B cell (primary cell): Measurements from ENCODE around the gene PPP6R2. TPM values are rescaled to one million over a fixed set of nuclear protein-coding genes. Genes with fewer than 3 reads are reported as not detected.

Source experiments
- ATAC-seq: fragments of 200-7000 bp; cut with Tn5 transposase; one replicate; pipeline ENCODE4 v1.10.0; 2021; ENCODE audit warnings: low read depth, mild to moderate bottlenecking, moderate number of reproducible peaks, moderate library complexity
- CTCF ChIA-PET: fragments of 350-600 bp; sonication (Branson Sonifier 250); formaldehyde crosslinking; loops from one replicate; lab custom pipeline; 2021; ENCODE audit warnings: antibody characterized with exemption, inconsistent platforms; lab: Charles Lee
- POLR2A ChIA-PET: fragments of 350-600 bp; sonication (Branson Sonifier 250); formaldehyde crosslinking; loops from one replicate; lab custom pipeline; 2021; ENCODE audit warnings: antibody characterized with exemption; lab: Charles Lee
- DNase-seq: peaks from one replicate; pipeline ENCODE4 v3.0.0; 2013
- H2AFZ ChIP-seq: 2 replicates; pipeline ENCODE4 v1.6.1; 2012; ENCODE audit warnings: mild to moderate bottlenecking, low read depth, low read length; ENCODE audit not compliant: insufficient read depth, poor library complexity, severe bottlenecking
- H3K27ac ChIP-seq, 2 donors: 1 replicate in 1 of 2; 2 replicates in 1 of 2; pipeline ENCODE4 v1.5.1; 2012 to 2013; ENCODE audit warnings: low read length in 2 of 2, mild to moderate bottlenecking in 2 of 2, moderate library complexity in 1 of 2
- H3K27me3 ChIP-seq, 4 experiments: fragments of 200-600 bp in 1 of 4; sonication (generic) in 1 of 4; replicated peaks in 1 of 4; 1 replicate in 2 of 4; 2 replicates in 2 of 4; pipeline versions ENCODE4 v1.6.1 to v1.7.0; 2013 to 2016; ENCODE audit warnings: low read length in 3 of 4, mild to moderate bottlenecking in 2 of 4, mixed read lengths in 1 of 4, moderate library complexity in 1 of 4; ENCODE audit not compliant: insufficient read depth in 4 of 4, control insufficient read depth in 3 of 4; ENCODE audit errors: control extremely low read depth in 1 of 4
- H3K36me3 ChIP-seq, 2 experiments: replicated peaks in 1 of 2; 1 replicate in 1 of 2; 2 replicates in 1 of 2; pipeline versions ENCODE4 v1.6.1 to v1.7.1; 2013; ENCODE audit warnings: low read length in 1 of 2; ENCODE audit not compliant: insufficient read depth in 2 of 2, control insufficient read depth in 1 of 2; ENCODE audit errors: control extremely low read depth in 1 of 2, extremely low read depth in 1 of 2
- H3K4me1 ChIP-seq, 2 donors: fragments of 200-600 bp in 1 of 2; sonication (generic) in 1 of 2; 1 replicate in 1 of 2; 2 replicates in 1 of 2; pipeline versions ENCODE4 v1.5.1 to v1.6.1; 2013 to 2017; ENCODE audit warnings: low read length in 2 of 2; ENCODE audit not compliant: control insufficient read depth in 2 of 2, insufficient read depth in 2 of 2
- H3K4me2 ChIP-seq: replicated peaks from 2 replicates; pipeline ENCODE3; 2012; ENCODE audit warnings: mild to moderate bottlenecking, low read depth, low read length; ENCODE audit not compliant: poor library complexity, severe bottlenecking
- H3K4me3 ChIP-seq, 5 experiments: fragments of 200-600 bp in 1 of 5; sonication (generic) in 1 of 5; 1 replicate in 3 of 5; 2 replicates in 2 of 5; pipeline versions ENCODE4 v1.5.1 to v1.7.0; 2011 to 2016; ENCODE audit warnings: low read length in 4 of 5, mild to moderate bottlenecking in 4 of 5, low read depth in 2 of 5, control low read depth in 1 of 5, moderate library complexity in 1 of 5; ENCODE audit not compliant: insufficient read depth in 1 of 5; ENCODE audit errors: control extremely low read depth in 1 of 5, extremely low read depth in 1 of 5
- H3K79me2 ChIP-seq: fragments of 200-600 bp; sonication (generic); one replicate; pipeline ENCODE4 v1.6.0; 2016; ENCODE audit warnings: low read length; ENCODE audit not compliant: control insufficient read depth, insufficient read depth
- H3K9ac ChIP-seq: fragments of 200-600 bp; sonication (generic); 2 replicates; pipeline ENCODE4 v1.6.1; 2017; ENCODE audit warnings: mild to moderate bottlenecking, low read length, moderate library complexity
- H3K9me3 ChIP-seq, 3 donors: one replicate each; pipeline versions ENCODE4 v1.6.1 to v1.7.1; 2013; ENCODE audit warnings: low read length in 2 of 3; ENCODE audit not compliant: control insufficient read depth in 2 of 3, insufficient read depth in 1 of 3; ENCODE audit errors: control extremely low read depth in 1 of 3
- H4K20me1 ChIP-seq: 2 replicates; pipeline ENCODE4 v1.6.0; 2012; ENCODE audit warnings: mild to moderate bottlenecking, low read length; ENCODE audit not compliant: insufficient read depth, control insufficient read depth, poor library complexity, severe bottlenecking
- H3K27ac Mint-ChIP-seq: one replicate; pipeline ENCODE4 v1.8.0; 2021; ENCODE audit warnings: mixed read lengths
- H3K27me3 Mint-ChIP-seq: one replicate; pipeline ENCODE4 v1.8.0; 2021; ENCODE audit warnings: mixed read lengths
- H3K4me1 Mint-ChIP-seq: one replicate; pipeline ENCODE4 v1.8.0; 2021; ENCODE audit warnings: mixed read lengths
- H3K4me3 Mint-ChIP-seq: one replicate; pipeline ENCODE4 v1.8.0; 2021; ENCODE audit warnings: mixed read lengths
- H3K9me3 Mint-ChIP-seq: one replicate; pipeline ENCODE4 v1.8.0; 2022; ENCODE audit warnings: mixed read lengths; ENCODE audit not compliant: insufficient read depth
- EZH2 ChIP-seq: IDR thresholded peaks from 2 replicates; pipeline ENCODE4 v1.6.1; 2012; ENCODE audit warnings: borderline replicate concordance, low read depth, mild to moderate bottlenecking, moderate library complexity, low read length; ENCODE audit not compliant: insufficient read depth, poor library complexity, severe bottlenecking
- WGBS: methylation state at CpG from one replicate; pipeline ENCODE4 v1.1.5; 2013; ENCODE audit warnings: missing lambda C conversion rate; ENCODE audit not compliant: insufficient coverage; 5-methylcytosine and 5-hydroxymethylcytosine counted together
- intact Hi-C: fragments of 100-400 bp; cut with micrococcal nuclease; formaldehyde crosslinking; loops from one replicate; pipeline ENCODE4 v1.10.0; 2022
- polyA plus RNA-seq: library from polyadenylated mRNA; depleted of rRNA; stranded (reverse); fragments of >200 nt; gene quantifications from 2 replicates; pipeline ENCODE4 v1.2.3, GENCODE V29; 2012
- total RNA-seq, 2 donors: library from RNA; stranded (reverse); fragments of 120-200 nt in 1 of 2; gene quantifications; 1 replicate in 1 of 2; 2 replicates in 1 of 2; pipeline versions ENCODE4 v1.2.3 to v1.2.4, GENCODE V29; 2013 to 2022
- TF ChIP-seq, protein P1 (sequence below): fragments of 200-600 bp; IDR thresholded peaks from one replicate; pipeline ENCODE4 v1.8.0; 2022; ENCODE audit warnings: antibody characterized with exemption, mild to moderate bottlenecking

PPP6R2 gene
- total and polyA plus RNA-seq, 2 donors (not counting 1 experiment from before 2014, with no cell fraction given), result 91.4 to 98.7 TPM

DNA sequence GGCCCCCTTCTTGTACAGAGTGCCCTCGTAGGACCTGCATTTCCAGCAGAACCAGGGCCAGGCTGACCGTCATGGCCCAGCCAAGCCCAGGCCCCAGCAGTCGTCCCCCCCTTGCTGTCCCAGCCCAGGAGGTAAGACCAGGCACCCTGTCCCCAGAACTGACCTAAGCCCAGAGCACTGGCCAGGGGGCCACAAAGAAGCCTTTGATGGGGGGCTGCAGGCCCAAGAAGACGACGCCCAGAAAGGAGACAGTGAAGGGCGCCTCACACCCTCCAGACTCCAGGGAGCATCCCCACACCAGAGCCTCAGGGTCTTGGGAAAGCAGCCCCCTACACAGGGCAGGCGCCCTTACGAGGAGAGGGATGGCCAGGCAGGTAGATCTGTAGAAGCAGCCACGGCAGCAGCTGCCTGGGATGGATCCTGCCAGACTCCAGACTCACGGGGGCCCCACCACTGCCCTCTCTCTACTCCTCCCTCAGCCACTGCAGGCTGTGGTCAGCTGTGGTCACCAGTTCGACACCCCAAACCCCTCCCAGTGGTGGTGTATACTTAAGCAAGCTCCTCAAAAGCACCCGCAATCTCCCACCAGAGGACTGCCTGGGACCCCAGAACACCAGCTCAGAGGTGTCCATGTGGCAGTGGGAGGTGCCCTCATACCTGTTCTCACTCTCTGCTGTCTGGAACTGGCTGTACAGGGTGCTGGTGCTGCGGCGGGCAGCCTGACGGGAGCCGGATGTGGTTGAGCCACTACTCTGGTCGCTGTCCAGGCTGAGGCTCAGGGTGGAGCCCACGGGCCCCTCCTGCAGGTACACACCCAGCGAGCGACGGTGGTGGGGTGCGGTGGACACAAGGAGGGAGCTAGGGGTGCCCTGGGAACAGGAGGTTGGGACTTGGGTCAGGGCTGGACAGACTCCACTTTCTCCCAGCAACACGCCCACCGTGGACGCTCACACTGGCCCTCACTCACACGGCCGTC is 104.7 kb downstream of the PPP6R2 start:
- CTCF ChIA-PET, result interaction anchor here (5.5 kb wide), 1 partner anchor 50 kb away, joined by 35 read pairs; no protein-coding TSS in a partner anchor
- Mint-ChIP-seq H3K27ac (peak overlapping the region; percentile 41), H3K4me1 (peaks cover 24% of the 10 kb centered on the region), H3K9me3 (no peaks in the 10 kb centered on the region), H3K27me3 (no peaks in the 10 kb centered on the region), H3K4me3 (no peak overlapping the region)
- Histone ChIP-seq H3K36me3 (peaks cover 0 to 51% of the 10 kb centered on the region in 2 experiments), H3K79me2 (no peaks in the 10 kb centered on the region), H2AFZ (no peak overlapping the region), H3K9ac (no peak overlapping the region), H4K20me1 (peaks cover 43% of the 10 kb centered on the region), H3K4me2 (no peak overlapping the region), H3K9me3 (no peaks in the 10 kb centered on the region), H3K27ac (no peak overlapping the region), H3K4me3 (no peak overlapping the region), H3K27me3 (no peaks in the 10 kb centered on the region), H3K4me1 (peaks cover 13 to 24% of the 10 kb centered on the region in 2 donors)
- ATAC-seq (no peak), DNase-seq (no peak)
- WGBS, result 96% methylated on average over 22 of the region's 27 CpGs
- no peak for TF ChIP-seq EZH2
- POLR2A ChIA-PET, result no interaction called here
- intact Hi-C loops, result loop anchor here (2.0 kb wide), 1 partner anchor 21 kb away; no protein-coding TSS in a partner anchor

DNA sequence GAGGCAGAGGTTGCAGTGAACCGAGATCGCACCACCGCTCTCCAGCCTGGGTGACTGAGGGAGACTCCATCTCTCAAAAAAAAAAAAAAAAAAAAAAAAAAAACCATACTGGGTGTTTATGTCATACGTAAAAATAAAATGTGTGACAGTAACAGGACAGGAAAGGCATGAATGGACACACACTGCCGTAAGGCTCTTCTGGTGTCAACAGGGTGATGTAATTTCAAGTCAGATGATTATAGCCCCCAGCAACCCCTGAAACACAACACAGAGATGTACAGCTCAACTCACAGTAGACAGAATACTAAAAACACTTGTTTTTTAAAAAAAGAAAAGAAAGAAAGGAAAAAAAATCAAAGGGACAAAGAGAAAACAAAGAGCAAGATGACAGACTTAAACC is 109.5 kb downstream of the PPP6R2 start:
- Histone ChIP-seq H3K36me3 (peaks cover 0 to 70% of the 10 kb centered on the region in 2 experiments), H3K4me2 (no peak overlapping the region), H3K9ac (no peak overlapping the region), H3K27me3 (no peaks in the 10 kb centered on the region), H3K4me3 (no peak overlapping the region), H3K79me2 (no peaks in the 10 kb centered on the region), H4K20me1 (peaks cover 27% of the 10 kb centered on the region), H3K9me3 (no peaks in the 10 kb centered on the region), H2AFZ (no peak overlapping the region), H3K4me1 (peaks cover 4 to 8% of the 10 kb centered on the region in 2 donors), H3K27ac (peak overlapping the region in 1 of 2 donors; percentile 41)
- H3K4me3 Mint-ChIP-seq, result no peak overlapping the region
- no CpG with 5 or more reads among the region's 5 CpGs for WGBS
- H3K27me3 Mint-ChIP-seq, result no peaks in the 10 kb centered on the region
- ChIA-PET CTCF (interaction anchor here (0.7 kb wide), 3 partner anchors 19 to 73 kb away, joined by 3 to 7 read pairs (median 4); partner anchors contain the start of gene SCO2), POLR2A (interaction anchor here (0.6 to 0.7 kb wide), 3 partner anchors 26 to 73 kb away, joined by 3 to 13 read pairs (median 9); no protein-coding TSS in a partner anchor)
- peaks cover 9% of the 10 kb centered on the region for H3K4me1 Mint-ChIP-seq
- intact Hi-C loops, result no loop called here
- no peak overlapping the region for H3K27ac Mint-ChIP-seq
- no peak for DNase-seq
- H3K9me3 Mint-ChIP-seq, result no peaks in the 10 kb centered on the region
- TF ChIP-seq EZH2, result no peak
- TF ChIP-seq, protein P1, sequence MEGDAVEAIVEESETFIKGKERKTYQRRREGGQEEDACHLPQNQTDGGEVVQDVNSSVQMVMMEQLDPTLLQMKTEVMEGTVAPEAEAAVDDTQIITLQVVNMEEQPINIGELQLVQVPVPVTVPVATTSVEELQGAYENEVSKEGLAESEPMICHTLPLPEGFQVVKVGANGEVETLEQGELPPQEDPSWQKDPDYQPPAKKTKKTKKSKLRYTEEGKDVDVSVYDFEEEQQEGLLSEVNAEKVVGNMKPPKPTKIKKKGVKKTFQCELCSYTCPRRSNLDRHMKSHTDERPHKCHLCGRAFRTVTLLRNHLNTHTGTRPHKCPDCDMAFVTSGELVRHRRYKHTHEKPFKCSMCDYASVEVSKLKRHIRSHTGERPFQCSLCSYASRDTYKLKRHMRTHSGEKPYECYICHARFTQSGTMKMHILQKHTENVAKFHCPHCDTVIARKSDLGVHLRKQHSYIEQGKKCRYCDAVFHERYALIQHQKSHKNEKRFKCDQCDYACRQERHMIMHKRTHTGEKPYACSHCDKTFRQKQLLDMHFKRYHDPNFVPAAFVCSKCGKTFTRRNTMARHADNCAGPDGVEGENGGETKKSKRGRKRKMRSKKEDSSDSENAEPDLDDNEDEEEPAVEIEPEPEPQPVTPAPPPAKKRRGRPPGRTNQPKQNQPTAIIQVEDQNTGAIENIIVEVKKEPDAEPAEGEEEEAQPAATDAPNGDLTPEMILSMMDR, result no peak
- no peak for ATAC-seq
